HG03097 (cell line): Measurements from ENCODE around the gene DOCK1.

ENCODE experiments used
- ATAC-seq: cut with Tn5 transposase; IDR thresholded peaks from one replicate; pipeline ENCODE4 v1.9.1; 2021; ENCODE audit not compliant: unreplicated experiment, low FRiP score

The DOCK1 gene

GRCh38 chr10:127068485-127068884 lies 163.3 kb downstream of the DOCK1 start:
- ATAC-seq: no peak

GRCh38 chr10:127069436-127069835 lies 164.2 kb downstream of the DOCK1 start:
- ATAC-seq: no peak

GRCh38 chr10:127071126-127071525 lies 165.9 kb downstream of the DOCK1 start:
- ATAC-seq: no peak

- no peak for ATAC-seq
These were observed 168.4 kb downstream of the DOCK1 start for GRCh38 chr10:127073666-127074065.

GRCh38 chr10:127079392-127079791 lies 174.2 kb downstream of the DOCK1 start:
- no peak for ATAC-seq

DNA sequence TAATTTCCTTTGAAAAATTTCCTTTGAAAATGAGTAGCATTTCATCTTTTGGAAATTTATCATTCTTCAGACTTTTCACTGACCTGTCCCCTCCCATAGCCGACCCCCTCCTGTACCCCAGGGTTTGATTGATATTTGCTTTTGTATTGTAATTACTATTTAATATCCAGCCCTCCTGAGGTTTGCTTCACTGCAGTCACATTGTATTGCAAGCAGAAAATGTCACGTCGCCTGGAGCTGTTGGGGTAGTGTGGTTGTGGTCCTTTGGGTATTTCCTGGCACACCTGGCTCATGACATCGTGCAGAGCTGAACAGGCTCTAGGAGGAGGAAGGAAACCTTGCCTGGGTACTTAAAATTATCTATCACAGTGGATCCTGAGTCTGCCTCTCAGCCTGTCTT lies 175.1 kb downstream of the DOCK1 start:
- ATAC-seq: no peak

DNA sequence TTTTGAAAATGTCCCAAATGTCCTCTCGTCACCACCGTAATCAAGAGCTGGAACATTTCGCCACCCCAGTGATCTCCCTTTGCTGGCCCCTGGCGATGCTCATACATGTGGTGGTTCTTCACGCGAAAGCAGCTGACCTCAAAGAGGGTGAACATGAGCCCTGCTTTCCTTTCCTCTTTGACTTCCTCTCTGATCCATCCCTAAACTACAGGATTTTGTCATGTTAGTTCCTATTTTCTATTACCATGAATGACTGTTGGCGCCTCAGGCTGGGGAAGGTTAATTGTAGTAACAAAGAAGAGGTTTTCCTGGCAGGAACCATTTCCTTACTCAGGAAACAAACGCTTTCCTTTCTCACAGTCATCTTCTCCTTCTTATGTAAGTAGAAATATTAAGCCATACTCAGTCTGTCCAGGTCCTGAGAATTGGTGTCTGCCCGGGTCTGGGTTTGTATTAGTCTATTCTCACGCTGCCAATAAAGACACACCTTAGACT lies 176.7 kb downstream of the DOCK1 start:
- no peak for ATAC-seq

GRCh38 chr10:127082651-127083050 lies 177.4 kb downstream of the DOCK1 start:
- no peak for ATAC-seq

- no peak for ATAC-seq
These were observed 180.7 kb downstream of the DOCK1 start for GRCh38 chr10:127085957-127086356.

DNA sequence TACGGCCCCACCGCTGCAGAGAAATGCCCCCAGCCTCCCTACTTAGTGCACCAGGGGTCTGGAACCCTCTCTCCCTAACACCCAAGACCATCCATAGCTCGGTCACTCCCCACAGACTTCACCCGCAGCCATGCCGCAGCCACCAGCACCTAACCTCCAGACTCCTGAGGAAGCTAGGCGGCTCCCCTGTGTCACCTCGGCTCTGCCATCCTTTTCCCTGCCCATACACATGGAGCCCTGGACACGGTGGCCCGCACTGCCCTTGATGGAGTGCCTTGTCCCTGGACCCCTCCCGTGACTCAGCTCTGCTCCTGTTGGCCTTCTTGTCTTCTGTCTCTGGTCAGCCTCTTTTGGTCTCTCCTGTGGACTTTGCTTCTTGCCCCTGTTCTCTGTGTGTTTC lies 183.7 kb downstream of the DOCK1 start:
- ATAC-seq: no peak

GRCh38 chr10:127089446-127089845 lies 184.2 kb downstream of the DOCK1 start:
- no peak for ATAC-seq

DNA sequence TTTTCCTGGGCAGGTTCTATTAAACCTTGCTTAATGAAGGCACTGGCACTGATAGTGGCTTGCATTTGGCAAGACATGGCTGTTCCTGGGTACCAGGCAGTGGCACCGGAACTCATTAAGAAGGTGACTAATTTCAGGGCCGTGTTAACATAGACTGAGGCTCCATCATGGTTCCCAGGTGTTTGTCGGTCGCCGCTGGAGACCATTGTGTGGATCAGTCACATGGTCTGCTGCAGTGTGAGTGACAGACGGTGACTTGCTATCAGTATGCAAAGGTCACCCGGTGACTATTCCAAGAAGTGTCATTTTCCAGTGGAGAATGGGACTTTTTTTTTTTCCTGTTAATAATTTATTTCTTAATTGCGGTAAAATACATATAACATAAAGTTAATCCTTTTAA lies 184.9 kb downstream of the DOCK1 start:
- ATAC-seq: no peak

DNA sequence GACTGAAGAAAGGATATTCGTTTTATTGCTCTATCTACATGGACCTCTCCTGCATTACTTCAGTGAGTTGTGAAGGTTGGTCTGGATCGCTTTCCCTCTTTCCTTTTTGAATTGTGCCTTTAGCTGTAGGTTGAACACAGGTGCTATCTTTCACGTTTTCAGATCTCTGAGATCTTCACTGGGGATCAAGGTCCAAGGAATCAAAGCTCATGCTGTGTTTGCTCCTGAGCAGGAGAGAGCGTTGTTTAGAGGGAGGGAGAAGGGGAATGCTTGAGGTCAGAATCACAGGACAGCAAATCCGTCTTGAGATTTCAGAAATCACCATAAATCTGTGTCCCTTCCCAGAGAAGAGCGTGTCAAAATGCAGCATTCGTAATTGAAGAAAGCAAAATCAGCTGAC lies 186.1 kb downstream of the DOCK1 start:
- ATAC-seq: no peak

DNA sequence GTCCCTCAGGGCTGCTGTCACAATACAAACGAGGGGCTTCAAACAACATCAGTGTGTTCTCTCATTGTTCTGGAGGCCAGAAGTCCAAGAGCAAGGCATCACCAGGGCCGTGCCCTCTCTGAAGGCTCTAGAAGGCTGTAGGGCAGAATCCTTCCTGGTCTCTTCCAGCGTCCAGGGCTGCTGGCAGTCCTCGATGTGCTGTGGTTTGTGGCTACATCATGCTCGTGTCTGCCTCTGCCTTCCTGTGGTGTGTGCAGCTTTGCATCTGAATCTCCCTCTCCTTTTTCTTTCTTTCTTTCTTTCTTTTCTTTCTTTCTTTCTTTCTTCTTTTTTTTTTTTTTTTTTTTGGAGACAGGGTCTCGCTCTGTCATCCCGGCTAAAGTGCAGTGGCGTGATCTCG lies 187.7 kb downstream of the DOCK1 start:
- no peak for ATAC-seq

DNA sequence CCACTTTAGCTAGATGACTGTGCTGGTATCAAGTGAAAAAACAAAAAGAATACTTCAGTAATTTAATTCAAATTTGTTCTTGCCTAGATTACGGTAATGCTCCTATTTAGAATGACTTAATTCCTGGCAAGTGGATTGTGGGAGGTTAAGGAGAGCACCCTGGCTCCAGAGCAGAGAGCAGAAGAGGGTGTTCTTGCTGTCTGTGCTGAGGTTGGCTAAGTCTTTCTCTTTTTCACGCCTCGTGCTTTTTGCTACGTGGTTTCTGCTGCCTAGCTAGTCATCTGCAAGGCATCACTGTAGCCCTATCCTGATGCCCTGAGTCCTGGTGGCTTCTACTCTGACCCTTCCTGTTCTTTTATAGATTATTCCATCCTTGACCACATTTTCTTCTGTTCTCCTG lies 189.8 kb downstream of the DOCK1 start:
- ATAC-seq: no peak

GRCh38 chr10:127100983-127101615 lies 195.9 kb downstream of the DOCK1 start:
- no peak for ATAC-seq

DNA sequence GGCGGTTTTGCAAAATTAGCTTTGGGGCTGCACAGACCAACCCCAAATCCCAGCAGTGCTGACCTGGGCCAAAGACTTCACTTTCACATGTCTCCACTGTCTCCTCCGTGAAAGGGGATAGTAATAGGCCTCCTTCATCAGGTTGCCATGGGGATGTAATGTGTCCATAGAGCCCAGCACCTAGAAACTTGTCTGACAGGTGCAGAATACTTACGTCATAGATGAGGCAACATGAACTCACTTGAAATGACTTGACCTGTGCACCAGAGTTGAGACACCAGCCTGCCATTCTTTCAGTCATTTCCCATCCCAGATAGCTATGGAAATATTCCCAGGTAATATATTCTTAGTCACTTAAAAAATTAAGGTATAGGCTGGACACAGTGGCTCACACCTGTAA lies 196.9 kb downstream of the DOCK1 start:
- no peak for ATAC-seq

DNA sequence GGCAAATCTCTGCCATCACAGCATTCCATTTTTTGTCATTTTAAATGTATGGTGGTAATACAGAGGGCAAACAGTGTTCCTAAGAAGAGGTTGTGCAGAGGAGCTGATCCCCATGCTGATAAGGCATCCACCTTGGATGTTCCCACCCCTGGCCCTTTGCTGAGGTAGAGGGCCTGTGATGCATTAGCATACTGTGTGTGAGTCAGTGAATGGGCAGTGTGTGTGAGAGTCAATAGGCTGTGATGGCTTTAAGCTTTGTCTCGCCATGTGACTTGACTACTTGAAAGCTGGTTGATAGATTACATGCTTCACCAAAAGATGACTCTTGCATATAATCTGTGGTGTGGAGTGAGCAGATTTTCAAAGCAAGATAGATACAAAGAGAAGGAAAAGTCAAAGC lies 209.9 kb downstream of the DOCK1 start:
- no peak for ATAC-seq

- no peak for ATAC-seq
These were observed 211.9 kb downstream of the DOCK1 start for GRCh38 chr10:127117125-127117524.

GRCh38 chr10:127118034-127118433 lies 212.8 kb downstream of the DOCK1 start:
- no peak for ATAC-seq

- ATAC-seq: no peak
These were observed 214.7 kb downstream of the DOCK1 start for GRCh38 chr10:127119936-127120335.

GRCh38 chr10:127122831-127123230 lies 217.6 kb downstream of the DOCK1 start:
- ATAC-seq: no peak

DNA sequence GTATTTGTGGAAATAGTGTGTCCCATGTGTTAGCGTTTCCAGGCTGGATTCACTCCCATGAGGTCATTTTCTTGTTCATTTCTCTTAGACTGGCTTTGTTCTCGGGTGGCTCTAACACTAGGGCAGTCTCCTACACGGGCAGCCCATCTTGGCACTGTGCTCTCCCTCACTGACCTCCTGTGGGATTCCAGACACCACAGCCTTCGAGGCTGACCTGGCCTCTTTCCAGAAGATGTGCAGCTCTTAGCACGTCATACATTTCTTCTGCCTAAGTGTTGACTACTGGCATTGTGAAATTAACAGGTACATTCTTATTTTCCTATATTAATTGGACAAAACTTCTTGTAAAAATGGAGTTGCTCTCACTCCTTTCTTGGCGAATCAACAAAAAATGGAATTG lies 218.4 kb downstream of the DOCK1 start:
- no peak for ATAC-seq
